ENCODE results near the gene VAV1.

GRCh38 chr19:6739883-6740588 lies 32.5 kb upstream of the VAV1 start:
- no peak for TF ChIP-seq EZH2 (IDR thresholded peaks at IDR 0.05; ENCODE audit: insufficient read depth, poor library complexity, severe bottlenecking)
- TF ChIP-seq EZH2phosphoT487 (IDR thresholded peaks at IDR 0.05; ENCODE audit: insufficient read depth, low read depth): no peak
